Endothelial cell (in vitro differentiated cells): ENCODE data around the gene ACAT1. TPM values are rescaled to one million over a fixed set of nuclear protein-coding genes. Genes with fewer than 3 reads are reported as not detected.
"Not testable (repeated sequence)": the region's sequence is repeated elsewhere in the genome, so short reads cannot be mapped to it uniquely, and the experiment has no call there.

Experiments used
- DNase-seq: peaks from one replicate; pipeline ENCODE4 v3.0.0; 2021; ENCODE audit warnings: low spot score
- H3K27ac Mint-ChIP-seq: one replicate; pipeline ENCODE4 v1.8.0; 2021; ENCODE audit warnings: mixed read lengths, inconsistent platforms; ENCODE audit not compliant: unreplicated experiment
- H3K27me3 Mint-ChIP-seq: one replicate; pipeline ENCODE4 v1.8.0; 2021; ENCODE audit warnings: mild to moderate bottlenecking, moderate library complexity, mixed read lengths, inconsistent platforms; ENCODE audit not compliant: unreplicated experiment
- H3K36me3 Mint-ChIP-seq: one replicate; pipeline ENCODE4 v1.8.0; 2021; ENCODE audit warnings: mild to moderate bottlenecking, low read depth, mixed read lengths, inconsistent platforms; ENCODE audit not compliant: unreplicated experiment
- H3K4me1 Mint-ChIP-seq: one replicate; pipeline ENCODE4 v1.8.0; 2021; ENCODE audit warnings: mild to moderate bottlenecking, mixed read lengths, inconsistent platforms; ENCODE audit not compliant: unreplicated experiment
- H3K4me3 Mint-ChIP-seq: one replicate; pipeline ENCODE4 v1.8.0; 2021; ENCODE audit warnings: mild to moderate bottlenecking, mixed read lengths, inconsistent platforms; ENCODE audit not compliant: unreplicated experiment
- H3K9me3 Mint-ChIP-seq: one replicate; pipeline ENCODE4 v1.8.0; 2021; ENCODE audit warnings: mixed read lengths, inconsistent platforms; ENCODE audit not compliant: unreplicated experiment
- CTCF ChIP-seq: fragments of 200-600 bp; sonication (generic); IDR thresholded peaks from one replicate; pipeline ENCODE4 v1.5.0; 2021; ENCODE audit warnings: antibody characterized with exemption; ENCODE audit not compliant: unreplicated experiment
- total RNA-seq: library from RNA; stranded (reverse); fragmentation: NEBNext Ultra II Directional; extraction: Animal tissue kit (Norgen Biotek cat#: 25700); gene quantifications from one replicate; pipeline ENCODE4 v1.2.1, GENCODE V29; 2021; ENCODE audit not compliant: unreplicated experiment

The ACAT1 gene
- total RNA-seq, 1 donor from 2014 or later = 26.2 TPM

- no peak overlapping the region for H3K27ac Mint-ChIP-seq
- no peak for TF ChIP-seq CTCF
These were observed 39.7 kb downstream of the ACAT1 start for GRCh38 chr11:108160970-108161566.

GRCh38 chr11:108162878-108163277 lies 41.5 kb downstream of the ACAT1 start:
- not testable (repeated sequence) for H3K4me1 Mint-ChIP-seq, H3K27ac Mint-ChIP-seq, H3K36me3 Mint-ChIP-seq, H3K27me3 Mint-ChIP-seq, DNase-seq, H3K9me3 Mint-ChIP-seq, H3K4me3 Mint-ChIP-seq

More at GRCh38 chr11:108160970-108161566, 39.7 kb downstream of the ACAT1 start:
- DNase-seq = no peak
- H3K36me3 Mint-ChIP-seq = no peaks in the 10 kb centered on the region
- no peaks in the 10 kb centered on the region for H3K27me3 Mint-ChIP-seq
- H3K4me1 Mint-ChIP-seq = no peaks in the 10 kb centered on the region
- H3K4me3 Mint-ChIP-seq = no peak overlapping the region
- H3K9me3 Mint-ChIP-seq = no peaks in the 10 kb centered on the region

- no peak overlapping the region for H3K4me3 Mint-ChIP-seq
- no peak for DNase-seq
These were observed 46.3 kb downstream of the ACAT1 start for GRCh38 chr11:108167624-108168023.

GRCh38 chr11:108170184-108170583 lies 48.8 kb downstream of the ACAT1 start:
- no peaks in the 10 kb centered on the region for H3K27me3 Mint-ChIP-seq
- peaks cover 17% of the 10 kb centered on the region for H3K36me3 Mint-ChIP-seq
- no peak for TF ChIP-seq CTCF
- no peak overlapping the region for H3K27ac Mint-ChIP-seq
- H3K4me3 Mint-ChIP-seq = no peak overlapping the region
- H3K4me1 Mint-ChIP-seq = no peaks in the 10 kb centered on the region
- no peak for DNase-seq
- no peaks in the 10 kb centered on the region for H3K9me3 Mint-ChIP-seq

More at GRCh38 chr11:108167624-108168023, 46.3 kb downstream of the ACAT1 start:
- Mint-ChIP-seq H3K27ac (no peak overlapping the region), H3K9me3 (no peaks in the 10 kb centered on the region), H3K27me3 (no peaks in the 10 kb centered on the region), H3K4me1 (no peaks in the 10 kb centered on the region), H3K36me3 (peaks cover 13% of the 10 kb centered on the region)
- TF ChIP-seq CTCF = no peak

- Mint-ChIP-seq H3K4me1 (no peaks in the 10 kb centered on the region), H3K36me3 (peaks cover 19% of the 10 kb centered on the region), H3K9me3 (no peaks in the 10 kb centered on the region), H3K27me3 (no peaks in the 10 kb centered on the region), H3K4me3 (no peak overlapping the region), H3K27ac (no peak overlapping the region)
- no peak for DNase-seq
- TF ChIP-seq CTCF = no peak
These were observed 56.2 kb downstream of the ACAT1 start for GRCh38 chr11:108177570-108177969.
